Measurements from ENCODE around the gene ADAM22. TPM values are rescaled to one million over a fixed set of nuclear protein-coding genes. Genes with fewer than 3 reads are reported as not detected.

The ADAM22 gene
- total RNA-seq, 4 donors from 2014 or later, result 6.8 to 87.5 (median 13.3) TPM

DNA sequence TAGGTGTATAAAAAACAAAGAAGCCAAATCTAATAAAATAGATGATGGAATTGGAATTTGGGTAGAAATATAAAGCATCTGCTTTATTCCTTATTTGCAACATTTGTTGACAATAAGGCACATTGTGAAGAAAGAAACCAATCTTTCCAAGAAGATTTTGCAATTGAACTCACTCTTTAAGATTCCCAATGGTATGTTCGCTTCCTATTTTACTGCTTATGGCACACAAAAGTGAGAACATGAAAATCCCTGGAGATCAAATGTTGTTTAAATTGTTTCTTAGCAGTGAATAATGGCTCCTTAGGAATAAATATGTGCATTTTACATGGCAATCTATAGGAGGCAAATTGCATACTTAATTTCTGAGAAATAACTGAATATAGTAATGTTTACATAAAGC, 84.5 kb downstream of the ADAM22 start:
- Histone ChIP-seq H3K27me3 (no peaks in the 10 kb centered on the region), H3K27ac (no peak overlapping the region), H3K36me3 (no peaks in the 10 kb centered on the region), H3K4me3 (no peak overlapping the region), H3K9me3 (no peaks in the 10 kb centered on the region), H3K4me1 (no peaks in the 10 kb centered on the region)
- intact Hi-C loops (cut with DNase I; ENCODE audit: low total_unique reads), result no loop called here
- no peak for TF ChIP-seq CTCF (IDR thresholded peaks at IDR 0.05)
- no peak for TF ChIP-seq POLR2A (IDR thresholded peaks at IDR 0.05)
- DNase-seq, result no peak

DNA sequence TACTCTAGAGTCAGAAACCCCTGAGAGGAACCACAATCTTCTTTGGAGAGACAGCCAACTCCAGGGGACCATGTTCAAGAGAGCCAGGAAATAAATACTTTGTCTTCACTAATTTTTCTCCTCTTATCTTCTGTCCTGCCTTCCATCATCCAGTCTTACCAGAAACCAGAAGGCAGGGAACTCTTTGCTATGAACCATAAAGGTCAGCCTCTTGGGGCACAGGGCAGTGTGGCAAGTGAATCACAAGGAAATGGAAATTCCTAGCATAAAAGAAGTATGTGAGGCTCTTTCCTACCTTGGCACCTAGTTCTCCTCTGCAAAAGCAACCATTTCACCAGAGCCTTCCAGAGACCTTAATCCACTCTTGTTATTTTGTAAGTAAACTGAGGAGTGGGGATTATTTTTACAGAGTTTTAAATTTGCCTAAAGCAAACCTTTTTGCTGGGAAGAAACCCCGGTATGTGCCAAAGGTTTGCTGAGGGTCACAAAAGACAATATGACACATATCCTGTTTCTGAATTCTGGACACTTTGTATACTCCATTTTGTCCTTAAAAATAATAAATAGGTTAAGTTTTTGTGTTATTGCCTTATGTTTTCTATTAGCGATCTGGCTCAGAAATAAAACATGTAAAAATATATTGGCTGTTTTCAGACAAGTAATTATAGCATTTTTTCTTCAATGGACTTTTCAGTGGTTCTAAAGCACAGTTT, 87.1 kb downstream of the ADAM22 start:
- Histone ChIP-seq H3K27me3 (no peaks in the 10 kb centered on the region), H3K36me3 (no peaks in the 10 kb centered on the region), H3K4me3 (no peak overlapping the region), H3K4me1 (no peaks in the 10 kb centered on the region), H3K27ac (peak overlapping the region in 1 of 2 donors; percentile 11), H3K9me3 (no peaks in the 10 kb centered on the region)
- no peak for TF ChIP-seq CTCF (IDR thresholded peaks at IDR 0.05)
- no peak for TF ChIP-seq POLR2A (IDR thresholded peaks at IDR 0.05)
- intact Hi-C loops (cut with DNase I; ENCODE audit: low total_unique reads), result no loop called here
- DNase-seq, result no peak

DNA sequence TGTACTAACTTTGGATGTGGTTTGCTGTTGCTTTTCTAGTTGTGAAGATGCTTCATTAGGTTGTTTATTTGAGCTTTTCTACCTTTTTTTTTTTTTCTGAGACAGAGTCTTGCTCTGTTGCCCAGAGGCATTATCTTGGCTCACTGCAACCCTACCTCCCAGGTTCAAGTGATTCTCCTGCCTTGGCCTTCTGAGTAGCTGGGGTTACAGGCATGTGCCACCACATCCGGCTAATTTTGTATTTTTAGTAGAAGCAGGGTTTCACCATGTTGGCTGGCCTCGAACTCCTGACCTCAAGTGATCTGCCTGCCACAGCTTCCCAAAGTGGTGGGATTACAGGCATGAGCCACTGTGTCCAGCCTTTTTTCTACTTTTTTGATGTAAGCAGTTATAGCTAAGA, 93.7 kb downstream of the ADAM22 start:
- TF ChIP-seq POLR2A (IDR thresholded peaks at IDR 0.05) (no peak), CTCF (IDR thresholded peaks at IDR 0.05) (no peak)
- no peaks in the 10 kb centered on the region for H3K36me3 ChIP-seq
- H3K4me3 ChIP-seq, result no peak overlapping the region
- no peak overlapping the region for H3K27ac ChIP-seq
- no peaks in the 10 kb centered on the region for H3K9me3 ChIP-seq
- no peaks in the 10 kb centered on the region for H3K4me1 ChIP-seq
- intact Hi-C loops (cut with DNase I; ENCODE audit: low total_unique reads), result no loop called here
- no peak for DNase-seq
- no peaks in the 10 kb centered on the region for H3K27me3 ChIP-seq

GRCh38 chr7:88034083-88034695, 100.1 kb downstream of the ADAM22 start:
- no peaks in the 10 kb centered on the region for H3K36me3 ChIP-seq
- intact Hi-C loops (cut with DNase I; ENCODE audit: low total_unique reads), result no loop called here
- no peak for TF ChIP-seq CTCF (IDR thresholded peaks at IDR 0.05)
- no peak for TF ChIP-seq POLR2A (IDR thresholded peaks at IDR 0.05)
- H3K27me3 ChIP-seq, result no peaks in the 10 kb centered on the region
- no peak overlapping the region for H3K4me3 ChIP-seq
- no peak for DNase-seq
- H3K9me3 ChIP-seq, result no peaks in the 10 kb centered on the region
- no peaks in the 10 kb centered on the region for H3K4me1 ChIP-seq
- H3K27ac ChIP-seq, result no peak overlapping the region

GRCh38 chr7:88037050-88037449, 103.0 kb downstream of the ADAM22 start:
- TF ChIP-seq POLR2A (IDR thresholded peaks at IDR 0.05), result no peak
- TF ChIP-seq CTCF (IDR thresholded peaks at IDR 0.05), result no peak
- H3K27ac ChIP-seq, result no peak overlapping the region
- H3K27me3 ChIP-seq, result no peaks in the 10 kb centered on the region
- DNase-seq, result no peak
- intact Hi-C loops (cut with DNase I; ENCODE audit: low total_unique reads), result no loop called here
- H3K36me3 ChIP-seq, result no peaks in the 10 kb centered on the region
- H3K9me3 ChIP-seq, result no peaks in the 10 kb centered on the region
- H3K4me1 ChIP-seq, result no peaks in the 10 kb centered on the region
- no peak overlapping the region for H3K4me3 ChIP-seq
